ENCODE measurements around the gene ABL2.

GRCh38 chr1:179253286-179253972, 24.0 kb upstream of the ABL2 start:
- TF ChIP-seq POLR2A (IDR thresholded peaks at IDR 0.05; ENCODE audit: low read depth, low read length) (no peak), POLR2AphosphoS5 (IDR thresholded peaks at IDR 0.05; ENCODE audit: low read depth, low read length) (no peak)
